Measurements from ENCODE around the gene R3HDM2.

R3HDM2 gene

DNA sequence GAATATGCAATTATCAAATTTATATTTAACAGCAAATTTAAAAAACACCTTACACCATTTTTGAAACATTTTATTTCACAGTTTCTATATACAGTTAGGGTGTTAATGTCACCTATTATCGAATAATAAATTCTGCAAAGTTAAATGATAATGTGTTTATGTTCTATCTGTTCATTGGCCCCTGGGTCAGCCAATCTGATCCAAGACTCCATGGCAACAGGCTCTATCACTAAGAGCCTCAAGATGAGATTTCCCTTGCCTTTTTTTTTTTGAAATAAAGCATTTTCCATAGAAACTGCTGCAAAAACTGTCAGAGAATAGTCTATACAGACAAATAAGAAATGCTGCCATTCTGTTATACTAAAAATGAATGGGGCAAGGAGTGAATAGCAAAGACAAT is 96.6 kb downstream of the R3HDM2 start:
- H2AFZ ChIP-seq (ENCODE audit: insufficient read depth, low read length, poor library complexity): no peak overlapping the region
- no peak overlapping the region for H4K8ac ChIP-seq (ENCODE audit: low read depth, low read length)
- no peaks in the 10 kb centered on the region for H3K4me1 ChIP-seq (ENCODE audit: control insufficient read depth in 1 of 2, insufficient read depth in 2 of 2, low read length in 2 of 2)
- H2BK5ac ChIP-seq (ENCODE audit: low read depth, low read length, poor library complexity): no peak overlapping the region
- H3K27me3 ChIP-seq (ENCODE audit: insufficient read depth, low read length): no peaks in the 10 kb centered on the region
- no peak overlapping the region for H3K4me2 ChIP-seq (ENCODE audit: low read length)
- no peak overlapping the region for H2BK120ac ChIP-seq (ENCODE audit: insufficient read depth, low read length, poor library complexity)
- no peaks in the 10 kb centered on the region for H3K79me1 ChIP-seq (ENCODE audit: low read length)
- no peak overlapping the region for H3K18ac ChIP-seq (ENCODE audit: low read length)
- H3K9ac ChIP-seq (ENCODE audit: low read length): no peak overlapping the region
- DNase-seq: no peak
- no peak overlapping the region for H3K23ac ChIP-seq (ENCODE audit: low read length)
- no peak overlapping the region for H3K4ac ChIP-seq (ENCODE audit: low read depth, low read length)
- no peak overlapping the region for H3K4me3 ChIP-seq (ENCODE audit: low read depth, low read length)
- no peaks in the 10 kb centered on the region for H3K79me2 ChIP-seq (ENCODE audit: control insufficient read depth, insufficient read depth, low read length, poor library complexity)
- H4K12ac ChIP-seq (ENCODE audit: low read depth, low read length): no peak overlapping the region
- no peaks in the 10 kb centered on the region for H3K9me3 ChIP-seq (ENCODE audit: insufficient read depth, low read depth, low read length)
- H2BK12ac ChIP-seq (ENCODE audit: low read length): no peak overlapping the region
- no CpG with 5 or more reads among the region's 1 CpG for WGBS (ENCODE audit: extremely low coverage, insufficient coverage, insufficient read length)
- no peak overlapping the region for H4K91ac ChIP-seq (ENCODE audit: low read depth, low read length)
- no peak overlapping the region for H3K27ac ChIP-seq (ENCODE audit: low read depth, low read length)
- H2AK5ac ChIP-seq (ENCODE audit: low read length): no peak overlapping the region
- H3K14ac ChIP-seq (ENCODE audit: low read length): no peak overlapping the region
- H3K36me3 ChIP-seq (ENCODE audit: control insufficient read depth in 1 of 2, insufficient read depth in 2 of 2, low read length in 2 of 2): peaks cover 0 to 2% of the 10 kb centered on the region in 2 experiments

DNA sequence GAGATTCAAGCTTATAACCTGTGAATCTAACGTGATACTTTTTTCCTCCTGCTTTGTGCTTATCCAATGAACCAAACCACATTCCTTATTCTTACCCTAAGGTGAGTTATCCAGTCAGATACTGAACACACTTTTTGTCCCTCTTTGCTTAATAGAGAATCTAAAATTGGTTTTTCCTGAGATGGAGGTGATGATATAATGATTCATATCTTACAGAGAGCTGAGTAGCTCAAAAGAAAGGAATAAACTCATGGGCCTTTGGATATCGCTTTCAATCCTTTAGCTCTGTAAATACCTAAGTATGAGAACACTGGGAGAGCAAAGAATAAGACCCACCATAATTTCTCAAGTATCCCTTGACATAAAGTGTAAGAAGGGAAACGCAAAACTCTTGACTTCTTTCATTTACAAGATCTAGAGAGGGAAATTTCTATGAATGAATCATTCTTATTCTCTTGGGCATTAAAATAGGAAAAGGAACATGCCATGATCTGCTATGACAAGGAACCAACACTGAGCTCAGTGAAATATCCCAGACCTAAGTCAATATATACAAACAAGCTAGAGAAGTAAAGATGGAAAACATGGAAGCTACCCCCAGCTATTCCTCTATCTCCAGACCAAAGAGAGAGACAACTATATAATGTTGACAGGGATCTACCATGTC is 98.1 kb downstream of the R3HDM2 start:
- Histone ChIP-seq H4K8ac (ENCODE audit: low read depth, low read length) (no peak overlapping the region), H3K4ac (ENCODE audit: low read depth, low read length) (no peak overlapping the region), H3K9ac (ENCODE audit: low read length) (no peak overlapping the region), H3K18ac (ENCODE audit: low read length) (no peak overlapping the region), H2AFZ (ENCODE audit: insufficient read depth, low read length, poor library complexity) (no peak overlapping the region), H3K27ac (ENCODE audit: low read depth, low read length) (no peak overlapping the region), H3K9me3 (ENCODE audit: insufficient read depth, low read depth, low read length) (no peaks in the 10 kb centered on the region), H3K4me1 (ENCODE audit: control insufficient read depth in 1 of 2, insufficient read depth in 2 of 2, low read length in 2 of 2) (no peaks in the 10 kb centered on the region), H3K14ac (ENCODE audit: low read length) (no peak overlapping the region), H3K79me1 (ENCODE audit: low read length) (no peaks in the 10 kb centered on the region), H3K79me2 (ENCODE audit: control insufficient read depth, insufficient read depth, low read length, poor library complexity) (no peaks in the 10 kb centered on the region), H2AK5ac (ENCODE audit: low read length) (no peak overlapping the region), H2BK120ac (ENCODE audit: insufficient read depth, low read length, poor library complexity) (no peak overlapping the region), H3K4me2 (ENCODE audit: low read length) (no peak overlapping the region), H3K27me3 (ENCODE audit: insufficient read depth, low read length) (no peaks in the 10 kb centered on the region), H3K36me3 (ENCODE audit: control insufficient read depth in 1 of 2, insufficient read depth in 2 of 2, low read length in 2 of 2) (peaks cover 0 to 2% of the 10 kb centered on the region in 2 experiments), H4K91ac (ENCODE audit: low read depth, low read length) (no peak overlapping the region), H2BK5ac (ENCODE audit: low read depth, low read length, poor library complexity) (no peak overlapping the region), H2BK12ac (ENCODE audit: low read length) (no peak overlapping the region), H3K4me3 (ENCODE audit: low read depth, low read length) (no peak overlapping the region), H3K23ac (ENCODE audit: low read length) (no peak overlapping the region), H4K12ac (ENCODE audit: low read depth, low read length) (no peak overlapping the region)
- WGBS (ENCODE audit: extremely low coverage, insufficient coverage, insufficient read length): no CpG with 5 or more reads among the region's 3 CpGs
- no peak for DNase-seq

DNA sequence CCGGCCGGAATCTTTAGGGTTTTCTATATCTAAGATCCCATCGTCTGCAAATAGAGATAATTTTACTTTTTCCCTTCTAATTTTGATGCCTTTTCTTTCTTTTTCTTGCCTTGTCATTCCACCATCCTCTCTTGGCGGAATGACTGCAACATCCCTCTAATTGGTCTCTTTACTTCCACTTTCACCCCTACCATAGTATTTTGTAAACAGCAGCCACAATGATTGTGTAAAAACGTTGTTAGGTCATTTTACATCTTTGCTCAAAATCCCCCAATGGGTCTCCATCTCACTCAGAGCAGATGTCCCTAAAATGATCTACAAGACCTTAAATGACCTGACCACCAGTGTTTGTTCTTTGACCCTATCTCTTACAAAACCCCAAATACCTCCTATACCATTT is 99.9 kb downstream of the R3HDM2 start:
- Histone ChIP-seq H3K4ac (ENCODE audit: low read depth, low read length) (no peak overlapping the region), H3K9me3 (ENCODE audit: insufficient read depth, low read depth, low read length) (no peaks in the 10 kb centered on the region), H2AFZ (ENCODE audit: insufficient read depth, low read length, poor library complexity) (no peak overlapping the region), H3K14ac (ENCODE audit: low read length) (no peak overlapping the region), H3K4me2 (ENCODE audit: low read length) (no peak overlapping the region), H3K79me2 (ENCODE audit: control insufficient read depth, insufficient read depth, low read length, poor library complexity) (no peaks in the 10 kb centered on the region), H3K27me3 (ENCODE audit: insufficient read depth, low read length) (no peaks in the 10 kb centered on the region), H3K4me3 (ENCODE audit: low read depth, low read length) (no peak overlapping the region), H3K79me1 (ENCODE audit: low read length) (no peaks in the 10 kb centered on the region), H2BK120ac (ENCODE audit: insufficient read depth, low read length, poor library complexity) (no peak overlapping the region), H3K9ac (ENCODE audit: low read length) (no peak overlapping the region), H3K36me3 (ENCODE audit: control insufficient read depth in 1 of 2, insufficient read depth in 2 of 2, low read length in 2 of 2) (peaks cover 0 to 2% of the 10 kb centered on the region in 2 experiments), H2AK5ac (ENCODE audit: low read length) (no peak overlapping the region), H3K23ac (ENCODE audit: low read length) (no peak overlapping the region), H4K12ac (ENCODE audit: low read depth, low read length) (no peak overlapping the region), H4K91ac (ENCODE audit: low read depth, low read length) (no peak overlapping the region), H3K4me1 (ENCODE audit: control insufficient read depth in 1 of 2, insufficient read depth in 2 of 2, low read length in 2 of 2) (no peaks in the 10 kb centered on the region), H4K8ac (ENCODE audit: low read depth, low read length) (no peak overlapping the region), H3K18ac (ENCODE audit: low read length) (no peak overlapping the region), H3K27ac (ENCODE audit: low read depth, low read length) (no peak overlapping the region), H2BK5ac (ENCODE audit: low read depth, low read length, poor library complexity) (no peak overlapping the region), H2BK12ac (ENCODE audit: low read length) (no peak overlapping the region)
- DNase-seq: no peak
- WGBS (ENCODE audit: extremely low coverage, insufficient coverage, insufficient read length): no CpG with 5 or more reads among the region's 5 CpGs

DNA sequence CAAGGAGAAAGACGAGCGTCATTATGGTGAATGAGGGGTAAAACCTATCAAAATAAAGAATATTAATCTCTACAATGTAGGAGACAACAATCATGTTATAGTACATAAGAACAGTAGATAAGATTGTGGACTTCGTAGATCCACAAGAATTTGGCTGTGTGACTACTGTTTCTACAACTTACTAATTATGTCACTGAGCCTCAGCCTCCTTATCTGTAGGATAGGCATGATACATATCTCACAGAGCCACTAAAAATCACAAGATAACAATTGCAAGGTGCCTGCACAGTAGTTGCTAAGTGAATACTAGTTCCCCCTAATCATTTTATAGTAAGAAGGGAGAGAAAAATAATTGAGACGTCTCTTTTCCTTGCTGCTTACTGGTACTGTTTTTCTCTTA is 101.6 kb downstream of the R3HDM2 start:
- Histone ChIP-seq H3K27ac (ENCODE audit: low read depth, low read length) (no peak overlapping the region), H3K18ac (ENCODE audit: low read length) (no peak overlapping the region), H3K4me3 (ENCODE audit: low read depth, low read length) (no peak overlapping the region), H3K27me3 (ENCODE audit: insufficient read depth, low read length) (no peaks in the 10 kb centered on the region), H3K9me3 (ENCODE audit: insufficient read depth, low read depth, low read length) (no peaks in the 10 kb centered on the region), H3K4ac (ENCODE audit: low read depth, low read length) (no peak overlapping the region), H3K9ac (ENCODE audit: low read length) (no peak overlapping the region), H2AK5ac (ENCODE audit: low read length) (no peak overlapping the region), H3K79me1 (ENCODE audit: low read length) (no peaks in the 10 kb centered on the region), H2AFZ (ENCODE audit: insufficient read depth, low read length, poor library complexity) (no peak overlapping the region), H3K36me3 (ENCODE audit: control insufficient read depth in 1 of 2, insufficient read depth in 2 of 2, low read length in 2 of 2) (peaks cover 0 to 2% of the 10 kb centered on the region in 2 experiments), H2BK120ac (ENCODE audit: insufficient read depth, low read length, poor library complexity) (no peak overlapping the region), H3K4me2 (ENCODE audit: low read length) (no peak overlapping the region), H2BK12ac (ENCODE audit: low read length) (no peak overlapping the region), H3K4me1 (ENCODE audit: control insufficient read depth in 1 of 2, insufficient read depth in 2 of 2, low read length in 2 of 2) (no peaks in the 10 kb centered on the region), H3K79me2 (ENCODE audit: control insufficient read depth, insufficient read depth, low read length, poor library complexity) (no peaks in the 10 kb centered on the region), H2BK5ac (ENCODE audit: low read depth, low read length, poor library complexity) (no peak overlapping the region), H4K8ac (ENCODE audit: low read depth, low read length) (no peak overlapping the region), H4K91ac (ENCODE audit: low read depth, low read length) (no peak overlapping the region), H3K14ac (ENCODE audit: low read length) (no peak overlapping the region), H4K12ac (ENCODE audit: low read depth, low read length) (no peak overlapping the region), H3K23ac (ENCODE audit: low read length) (no peak overlapping the region)
- WGBS (ENCODE audit: extremely low coverage, insufficient coverage, insufficient read length): no CpG with 5 or more reads among the region's 4 CpGs
- DNase-seq: peak; percentile 60 to 78

Measured in trophoblast cell (in vitro differentiated cells and primary cell).